H9 (cell line): ENCODE results near the gene IQSEC1. TPM values are rescaled to one million over a fixed set of nuclear protein-coding genes. Genes with fewer than 3 reads are reported as not detected.

Experiments
- DNase-seq: peaks from one replicate; pipeline ENCODE4 v3.0.0-alpha.2; 2017
- H2AFZ ChIP-seq: one replicate; pipeline ENCODE4 v1.6.1; 2013; ENCODE audit warnings: mild to moderate bottlenecking, low read length, control low read depth, moderate library complexity
- H2AK5ac ChIP-seq: 2 replicates; pipeline ENCODE4 v1.6.1; 2013; ENCODE audit warnings: low read length, control low read depth, mixed read lengths; ENCODE audit not compliant: insufficient read length
- H2BK120ac ChIP-seq: one replicate; pipeline ENCODE4 v1.6.1; 2013; ENCODE audit warnings: low read depth, mild to moderate bottlenecking, low read length, control low read depth, inconsistent platforms; ENCODE audit not compliant: poor library complexity, severe bottlenecking
- H2BK12ac ChIP-seq: 2 replicates; pipeline ENCODE4 v1.6.1; 2013; ENCODE audit warnings: low read length, control low read depth, mixed read lengths, low read depth; ENCODE audit not compliant: insufficient read length
- H2BK15ac ChIP-seq: 2 replicates; pipeline ENCODE4 v1.6.1; 2013; ENCODE audit warnings: low read depth, low read length, control low read depth
- H2BK20ac ChIP-seq: one replicate; pipeline ENCODE4 v1.6.1; 2013; ENCODE audit warnings: low read depth, mild to moderate bottlenecking, low read length, control low read depth, inconsistent platforms; ENCODE audit not compliant: poor library complexity, severe bottlenecking
- H2BK5ac ChIP-seq: 2 replicates; pipeline ENCODE4 v1.6.1; 2013; ENCODE audit warnings: low read length, control low read depth, mixed read lengths; ENCODE audit not compliant: insufficient read length
- H3K14ac ChIP-seq: 2 replicates; pipeline ENCODE4 v1.6.1; 2013; ENCODE audit warnings: low read length, control low read depth; ENCODE audit not compliant: insufficient read depth
- H3K18ac ChIP-seq: 2 replicates; pipeline ENCODE4 v1.6.1; 2013; ENCODE audit warnings: low read depth, mild to moderate bottlenecking, mixed read lengths, low read length, control low read depth; ENCODE audit not compliant: insufficient read length
- H3K23ac ChIP-seq: 2 replicates; pipeline ENCODE4 v1.6.1; 2013; ENCODE audit warnings: low read length, control low read depth, mixed read lengths, low read depth; ENCODE audit not compliant: insufficient read length
- H3K23me2 ChIP-seq: 2 replicates; pipeline ENCODE4 v1.6.1; 2013; ENCODE audit warnings: low read depth, mild to moderate bottlenecking, mixed read lengths, low read length, control low read depth; ENCODE audit not compliant: insufficient read length, poor library complexity, severe bottlenecking
- H3K27ac ChIP-seq: 2 replicates; pipeline ENCODE4 v1.5.1; 2013; ENCODE audit warnings: low read length, control low read depth, mixed read lengths, low read depth; ENCODE audit not compliant: insufficient read length
- H3K27me3 ChIP-seq: 2 replicates; pipeline ENCODE4 v1.6.1; 2013; ENCODE audit warnings: low read length, control low read depth, inconsistent platforms; ENCODE audit not compliant: insufficient read depth
- H3K4ac ChIP-seq: 2 replicates; pipeline ENCODE4 v1.6.1; 2013; ENCODE audit warnings: low read depth, mild to moderate bottlenecking, control low read depth, inconsistent platforms, low read length, moderate library complexity
- H3K4me1 ChIP-seq: 2 replicates; pipeline ENCODE4 v1.6.1; 2013; ENCODE audit warnings: low read length, control low read depth, inconsistent platforms; ENCODE audit not compliant: insufficient read depth
- H3K4me2 ChIP-seq: 2 replicates; pipeline ENCODE4 v1.6.1; 2013; ENCODE audit warnings: low read length, control low read depth, mixed read lengths; ENCODE audit not compliant: insufficient read length, insufficient read depth
- H3K56ac ChIP-seq: 2 replicates; pipeline ENCODE4 v1.6.1; 2013; ENCODE audit warnings: low read depth, mild to moderate bottlenecking, mixed read lengths, low read length, control low read depth; ENCODE audit not compliant: insufficient read length
- H3K79me1 ChIP-seq: 2 replicates; pipeline ENCODE4 v1.6.1; 2013; ENCODE audit warnings: low read depth, mild to moderate bottlenecking, moderate library complexity, low read length, control low read depth, inconsistent platforms; ENCODE audit not compliant: insufficient read depth, poor library complexity, severe bottlenecking
- H3K79me2 ChIP-seq: 2 replicates; pipeline ENCODE4 v1.6.1; 2013; ENCODE audit warnings: low read length, control low read depth, inconsistent platforms; ENCODE audit not compliant: insufficient read depth
- H3K9ac ChIP-seq: 2 replicates; pipeline ENCODE4 v1.6.1; 2013; ENCODE audit warnings: low read length, control low read depth, mixed read lengths; ENCODE audit not compliant: insufficient read length; ENCODE audit errors: extremely low read depth
- H3K9me3 ChIP-seq: one replicate; pipeline ENCODE4 v1.6.1; 2013; ENCODE audit warnings: low read depth, low read length, inconsistent platforms; ENCODE audit not compliant: control insufficient read depth
- H3T11ph ChIP-seq: one replicate; pipeline ENCODE4 v1.6.1; 2013; ENCODE audit warnings: mild to moderate bottlenecking, low read length, control low read depth, inconsistent platforms
- H4K20me1 ChIP-seq: one replicate; pipeline ENCODE4 v1.6.1; 2013; ENCODE audit not compliant: control insufficient read depth, insufficient read length, insufficient read depth
- H4K5ac ChIP-seq: 2 replicates; pipeline ENCODE4 v1.6.1; 2013; ENCODE audit warnings: low read depth, mild to moderate bottlenecking, mixed read lengths, low read length, control low read depth; ENCODE audit not compliant: insufficient read length
- H4K8ac ChIP-seq: replicated peaks from 2 replicates; pipeline ENCODE4 v1.6.1; 2013; ENCODE audit warnings: low read length, control low read depth, mixed read lengths, low read depth; ENCODE audit not compliant: insufficient read length
- H4K91ac ChIP-seq: 2 replicates; pipeline ENCODE4 v1.6.1; 2013; ENCODE audit warnings: low read depth, mild to moderate bottlenecking, moderate library complexity, mixed read lengths, low read length, control low read depth; ENCODE audit not compliant: insufficient read length
- H3K27ac Mint-ChIP-seq, 3 experiments: 2 replicates in 2 of 3; 3 replicates in 1 of 3; pipeline ENCODE4 v1.8.0; 2020 to 2021; ENCODE audit warnings: mixed read lengths in 3 of 3, mild to moderate bottlenecking in 1 of 3, moderate library complexity in 1 of 3
- H3K27me3 Mint-ChIP-seq: 2 replicates; pipeline ENCODE4 v1.8.0; 2021; ENCODE audit warnings: low read depth, mild to moderate bottlenecking, moderate library complexity, mixed read lengths
- H3K36me3 Mint-ChIP-seq, 3 experiments: 2 replicates in 2 of 3; 3 replicates in 1 of 3; pipeline ENCODE4 v1.8.0; 2020 to 2021; ENCODE audit warnings: low read depth in 3 of 3, mixed read lengths in 3 of 3; ENCODE audit not compliant: insufficient read depth in 1 of 3
- H3K4me1 Mint-ChIP-seq, 2 experiments: 2 replicates each; pipeline ENCODE4 v1.8.0; 2020; ENCODE audit warnings: mixed read lengths in 2 of 2
- H3K4me3 Mint-ChIP-seq, 2 experiments: 2 replicates in 1 of 2; 3 replicates in 1 of 2; pipeline ENCODE4 v1.8.0; 2020 to 2021; ENCODE audit warnings: mild to moderate bottlenecking in 2 of 2, mixed read lengths in 2 of 2, moderate library complexity in 1 of 2
- H3K9me3 Mint-ChIP-seq, 2 experiments: 2 replicates in 1 of 2; 3 replicates in 1 of 2; pipeline ENCODE4 v1.8.0; 2020; ENCODE audit warnings: mild to moderate bottlenecking in 2 of 2, mixed read lengths in 2 of 2, moderate library complexity in 1 of 2
- CTCF ChIP-seq: fragments of 200-600 bp; sonication (generic); conservative IDR thresholded peaks from 3 replicates; pipeline ENCODE4 v1.8.0; 2021; ENCODE audit warnings: antibody characterized with exemption, mild to moderate bottlenecking
- WGBS: extraction: QIAGEN DNeasy Blood & Tissue Kit; methylation state at CpG from one replicate; pipeline ENCODE4 v1.1.7; 2013; ENCODE audit warnings: missing lambda C conversion rate, low lambda C conversion rate, mixed read lengths; ENCODE audit not compliant: insufficient read length; ENCODE audit errors: extremely low coverage; 5-methylcytosine and 5-hydroxymethylcytosine counted together
- total RNA-seq: library from RNA; stranded (reverse); gene quantifications from 2 replicates; pipeline ENCODE4 v1.2.1, GENCODE V29; 2021

IQSEC1 gene
- total RNA-seq, 1 experiment from 2014 or later, result 19.1 TPM

GRCh38 chr3:13081603-13082360, 8.6 kb upstream of the IQSEC1 start:
- Histone ChIP-seq H3K27me3 (no peaks in the 10 kb centered on the region), H2BK120ac (no peak overlapping the region), H3K23ac (no peak overlapping the region), H2BK12ac (no peak overlapping the region), H2AFZ (no peak overlapping the region), H2BK15ac (no peak overlapping the region), H3T11ph (no peak overlapping the region), H3K23me2 (no peaks in the 10 kb centered on the region), H2BK20ac (no peak overlapping the region), H4K5ac (no peak overlapping the region), H3K56ac (no peak overlapping the region), H3K27ac (no peak overlapping the region), H3K18ac (no peak overlapping the region), H3K4ac (no peak overlapping the region), H2BK5ac (no peak overlapping the region), H3K9ac (no peak overlapping the region), H3K79me2 (no peaks in the 10 kb centered on the region), H4K8ac (no peak overlapping the region), H3K4me1 (no peaks in the 10 kb centered on the region), H3K9me3 (no peaks in the 10 kb centered on the region), H4K91ac (no peak overlapping the region), H4K20me1 (no peaks in the 10 kb centered on the region), H3K4me2 (no peak overlapping the region), H3K14ac (no peak overlapping the region), H2AK5ac (no peak overlapping the region), H3K79me1 (no peaks in the 10 kb centered on the region)
- Mint-ChIP-seq H3K4me3 (no peak overlapping the region), H3K27ac (no peak overlapping the region), H3K27me3 (peaks cover 9% of the 10 kb centered on the region), H3K36me3 (no peaks in the 10 kb centered on the region), H3K4me1 (peaks cover 6 to 16% of the 10 kb centered on the region in 2 experiments), H3K9me3 (no peaks in the 10 kb centered on the region)
- no peak for DNase-seq
- WGBS, result no CpG with 5 or more reads among the region's 23 CpGs
- no peak for TF ChIP-seq CTCF
